Endothelial cell of umbilical vein (primary cell): ENCODE data around the gene AKAP6. TPM values are rescaled to one million over a fixed set of nuclear protein-coding genes. Genes with fewer than 3 reads are reported as not detected.

Source experiments
- BruUV-seq: library from RNA; stranded (reverse); fragments of 400-500 nt; replicated peaks from 2 replicates; lab custom pipeline; 2021; lab: Mats Ljungman, UMichigan
- CTCF ChIA-PET: fragments of 300-600, 350-600 bp; sonication (Branson Sonifier 250); formaldehyde crosslinking; loops from one replicate; lab custom pipeline; 2021; ENCODE audit warnings: antibody characterized with exemption, inconsistent platforms; lab: Charles Lee
- POLR2A ChIA-PET: fragments of 300-600, 350-600 bp; sonication (Branson Sonifier 250); formaldehyde crosslinking; loops from one replicate; lab custom pipeline; 2021; ENCODE audit warnings: antibody characterized with exemption, inconsistent platforms; lab: Charles Lee
- DNase-seq: peaks from one replicate; pipeline ENCODE4 v3.0.0-alpha.2; 2011; ENCODE audit warnings: low read depth, low spot score
- FAIRE-seq: peaks from 2 replicates; lab custom pipeline; 2011; peaks lifted over from hg19 to GRCh38; lab: Jason Lieb, UNC
- H2AFZ ChIP-seq: 2 replicates; pipeline ENCODE4 v1.6.0; 2012; ENCODE audit warnings: low read depth, low read length, control low read depth, inconsistent platforms
- H3K27ac ChIP-seq: 2 replicates; pipeline ENCODE4 v1.5.1; 2011; ENCODE audit warnings: low read depth, mild to moderate bottlenecking, control low read depth, low read length, moderate library complexity; ENCODE audit not compliant: insufficient read depth
- H3K27me3 ChIP-seq, 2 experiments: 2 replicates each; pipeline versions ENCODE4 v1.6.0 to v1.6.1; 2011; ENCODE audit warnings: low read length in 2 of 2, mixed read lengths in 1 of 2; ENCODE audit not compliant: control insufficient read depth in 2 of 2, insufficient read depth in 2 of 2
- H3K36me3 ChIP-seq, 2 experiments: 2 replicates in 1 of 2; 3 replicates in 1 of 2; pipeline ENCODE4 v1.5.1; 2011; ENCODE audit warnings: low read length in 2 of 2, mild to moderate bottlenecking in 1 of 2, moderate library complexity in 1 of 2; ENCODE audit not compliant: control insufficient read depth in 2 of 2, insufficient read depth in 2 of 2; ENCODE audit errors: extremely low read depth in 1 of 2
- H3K4me1 ChIP-seq: 3 replicates; pipeline ENCODE4 v1.5.1; 2011; ENCODE audit warnings: mild to moderate bottlenecking, low read length; ENCODE audit not compliant: control insufficient read depth, insufficient read depth; ENCODE audit errors: extremely low read depth
- H3K4me2 ChIP-seq: 2 replicates; pipeline ENCODE4 v1.6.1; 2011; ENCODE audit warnings: low read length, control low read depth, mixed read lengths; ENCODE audit not compliant: insufficient read depth
- H3K4me3 ChIP-seq, 3 experiments: fragments of 200-600 bp in 1 of 3; sonication (generic), shearing (Covaris generic) in 1 of 3; replicated peaks in 1 of 3; 2 replicates each; pipeline ENCODE4 v1.5.1; 2011 to 2016; ENCODE audit warnings: control low read depth in 3 of 3, low read length in 3 of 3, mild to moderate bottlenecking in 2 of 3, inconsistent platforms in 1 of 3, low read depth in 1 of 3, moderate library complexity in 1 of 3; ENCODE audit not compliant: insufficient read depth in 1 of 3
- H3K79me2 ChIP-seq: 2 replicates; pipeline ENCODE4 v1.6.0; 2012; ENCODE audit warnings: low read length, inconsistent platforms; ENCODE audit not compliant: control insufficient read depth, insufficient read depth
- H3K9ac ChIP-seq: replicated peaks from 2 replicates; pipeline ENCODE3; 2011; ENCODE audit warnings: low read length, control low read depth; ENCODE audit not compliant: insufficient read depth; ENCODE audit errors: extremely low read depth
- H3K9me1 ChIP-seq: replicated peaks from 3 replicates; pipeline ENCODE4 v1.6.0; 2011; ENCODE audit warnings: mild to moderate bottlenecking, low read length; ENCODE audit not compliant: control insufficient read depth, insufficient read depth; ENCODE audit errors: extremely low read depth
- H3K9me3 ChIP-seq: replicated peaks from 2 replicates; pipeline ENCODE4 v1.5.1; 2012; ENCODE audit warnings: low read length, inconsistent platforms; ENCODE audit not compliant: control insufficient read depth, insufficient read depth
- H4K20me1 ChIP-seq: replicated peaks from 2 replicates; pipeline ENCODE3; 2011; ENCODE audit warnings: mild to moderate bottlenecking, low read length; ENCODE audit not compliant: control insufficient read depth, insufficient read depth; ENCODE audit errors: extremely low read depth
- CTCF ChIP-seq, 2 donors: IDR thresholded peaks; 1 replicate in 1 of 2; 2 replicates in 1 of 2; pipeline ENCODE4 v1.5.1; 2011; ENCODE audit warnings: low read length in 2 of 2, mild to moderate bottlenecking in 2 of 2, moderate library complexity in 2 of 2, control low read depth in 1 of 2, inconsistent platforms in 1 of 2, low read depth in 1 of 2; ENCODE audit not compliant: insufficient read depth in 1 of 2; ENCODE audit errors: extremely low read depth in 1 of 2
- EZH2 ChIP-seq: IDR thresholded peaks from 2 replicates; pipeline ENCODE4 v1.6.1; 2012; ENCODE audit warnings: borderline replicate concordance, low read depth, mild to moderate bottlenecking, moderate library complexity, low read length, inconsistent platforms; ENCODE audit not compliant: severe bottlenecking
- FOS ChIP-seq: IDR thresholded peaks from 2 replicates; pipeline ENCODE4 v1.6.1; 2011; ENCODE audit warnings: mild to moderate bottlenecking, low read length, moderate library complexity, borderline replicate concordance; ENCODE audit not compliant: insufficient read depth
- GATA2 ChIP-seq: IDR thresholded peaks from 2 replicates; pipeline ENCODE4 v1.7.0; 2011; ENCODE audit warnings: low read depth, mild to moderate bottlenecking, moderate library complexity, mixed read lengths, low read length; ENCODE audit not compliant: insufficient read length, insufficient read depth
- JUN ChIP-seq: IDR thresholded peaks from 2 replicates; pipeline ENCODE4 v1.6.1; 2011; ENCODE audit warnings: borderline replicate concordance, low read depth; ENCODE audit not compliant: insufficient read length, insufficient read depth
- MAX ChIP-seq: IDR thresholded peaks from 2 replicates; pipeline ENCODE4 v1.6.1; 2011; ENCODE audit not compliant: insufficient read depth, insufficient read length
- MYC ChIP-seq: IDR thresholded peaks from one replicate; pipeline ENCODE4 v1.6.1; 2011; ENCODE audit warnings: mild to moderate bottlenecking, low read depth, low read length
- POLR2A ChIP-seq: IDR thresholded peaks from 2 replicates; pipeline ENCODE4 v1.6.1; 2012; ENCODE audit warnings: low read depth, mild to moderate bottlenecking, control low read depth, low read length
- POLR2AphosphoS5 ChIP-seq: IDR thresholded peaks from 2 replicates; pipeline ENCODE4 v1.6.1; 2012; ENCODE audit warnings: low read depth, mild to moderate bottlenecking, control low read depth, low read length, moderate library complexity; ENCODE audit not compliant: insufficient read depth
- dilution Hi-C: fragments of 300-500 bp; cut with MboI; formaldehyde crosslinking; loops from one replicate; pipeline ENCODE4 v1.15.0; 2019; ENCODE audit warnings: low sequenced_read_pairs; ENCODE audit not compliant: extremely low pct_ligation_motif_present
- intact Hi-C: fragments of 100-400 bp; cut with micrococcal nuclease; formaldehyde crosslinking; loops from one replicate; pipeline ENCODE4 v1.10.0; 2022
- polyA plus RNA-seq, 4 experiments: library from polyadenylated mRNA; depleted of rRNA in 3 of 4; stranded (reverse) in 3 of 4; unstranded in 1 of 4; fragments of >200 nt; gene quantifications; 2 replicates each; pipeline versions ENCODE4 v1.2.1 to v1.2.3, GENCODE V29; 2011 to 2012; ENCODE audit warnings: missing spikeins in 1 of 4
- total RNA-seq: library from RNA; stranded (reverse); gene quantifications from 2 replicates; pipeline ENCODE4 v1.2.3, GENCODE V29; 2021

AKAP6 gene
- total and polyA plus RNA-seq, 2 donors (not counting 3 experiments of a cell fraction or from before 2014, with no cell fraction given), result 0.03 to 0.49 TPM

- H2AFZ ChIP-seq, result no peak overlapping the region
- ChIA-PET POLR2A (no interaction called here), CTCF (no interaction called here)
- H3K27me3 ChIP-seq, result no peaks in the 10 kb centered on the region
- no peaks in the 10 kb centered on the region for H3K79me2 ChIP-seq
- no peak overlapping the region for H3K27ac ChIP-seq
- dilution Hi-C loops (no loop called here), intact Hi-C loops (no loop called here)
- TF ChIP-seq GATA2, result no peak
- TF ChIP-seq EZH2, result no peak
- TF ChIP-seq FOS, result no peak
- no peak for TF ChIP-seq JUN
- no peaks in the 10 kb centered on the region for H4K20me1 ChIP-seq
- DNase-seq, result no peak
- H3K9ac ChIP-seq, result no peak overlapping the region
- H3K4me2 ChIP-seq, result no peak overlapping the region
- H3K9me3 ChIP-seq, result no peaks in the 10 kb centered on the region
- H3K4me1 ChIP-seq, result no peaks in the 10 kb centered on the region
- H3K9me1 ChIP-seq, result no peaks in the 10 kb centered on the region
- H3K4me3 ChIP-seq, result no peak overlapping the region
- no TSS peak for BruUV-seq
- H3K36me3 ChIP-seq, result no peaks in the 10 kb centered on the region
- no peak for FAIRE-seq
Observed at GRCh38 chr14:32435411-32435810, 106.3 kb downstream of the AKAP6 start.

GRCh38 chr14:32436993-32437392, 107.9 kb downstream of the AKAP6 start:
- FAIRE-seq (no peak), DNase-seq (no peak)
- ChIA-PET POLR2A (no interaction called here), CTCF (interaction anchor here (0.8 to 1.3 kb wide), 6 partner anchors 9 to 182 kb away, joined by 3 to 6 read pairs (median 4); no protein-coding TSS in a partner anchor)
- H3K9ac ChIP-seq, result no peak overlapping the region
- H3K27me3 ChIP-seq, result no peaks in the 10 kb centered on the region
- TF ChIP-seq CTCF (IDR thresholded peaks at IDR 0.05; ENCODE audit: extremely low read depth in 1 of 2, insufficient read depth in 1 of 2, low read depth in 1 of 2, low read length in 2 of 2), result no peak
- no peak for TF ChIP-seq GATA2
- no peak for TF ChIP-seq MYC
- no peak for TF ChIP-seq MAX
- TF ChIP-seq POLR2A, result no peak
- TF ChIP-seq JUN, result no peak
- TF ChIP-seq POLR2AphosphoS5, result no peak
- TF ChIP-seq EZH2, result no peak
- no peak for TF ChIP-seq FOS
- no TSS peak for BruUV-seq
- H2AFZ ChIP-seq, result no peak overlapping the region
- no peak overlapping the region for H3K27ac ChIP-seq
- dilution Hi-C loops, result no loop called here
- H3K4me3 ChIP-seq, result no peak overlapping the region
- H3K4me2 ChIP-seq, result no peak overlapping the region
- no peaks in the 10 kb centered on the region for H4K20me1 ChIP-seq
- intact Hi-C loops, result no loop called here
- H3K9me1 ChIP-seq, result no peaks in the 10 kb centered on the region
- H3K79me2 ChIP-seq, result no peaks in the 10 kb centered on the region
- H3K9me3 ChIP-seq, result no peaks in the 10 kb centered on the region
- no peaks in the 10 kb centered on the region for H3K4me1 ChIP-seq
- H3K36me3 ChIP-seq, result no peaks in the 10 kb centered on the region
